ENCODE data around the gene GKN2. TPM values are rescaled to one million over a fixed set of nuclear protein-coding genes. Genes with fewer than 3 reads are reported as not detected.

Gene GKN2
- total RNA-seq, result not detected in 2 replicates

GRCh38 chr2:68952887-68953521, at the start of gene GKN2:
TSS of gene GKN2 (minus strand) at chr2:68952893. CDS start at chr2:68952861, 32 bp downstream.
- no peak for DNase-seq (ENCODE audit: low read depth)

GRCh38 chr2:69001879-69002278, 49.2 kb upstream of the GKN2 start:
- no peak for DNase-seq (ENCODE audit: low read depth)

GRCh38 chr2:68997401-68997800, 44.7 kb upstream of the GKN2 start:
- no peak for DNase-seq (ENCODE audit: low read depth)

GRCh38 chr2:68995916-68996315, 43.2 kb upstream of the GKN2 start:
- DNase-seq (ENCODE audit: low read depth), result no peak

- no peak for DNase-seq (ENCODE audit: low read depth)
Observed at GRCh38 chr2:68994864-68995263, 42.2 kb upstream of the GKN2 start.

- no peak for DNase-seq (ENCODE audit: low read depth)
Observed at GRCh38 chr2:68993660-68994059, 41.0 kb upstream of the GKN2 start.

- DNase-seq (ENCODE audit: low read depth), result no peak
Observed at GRCh38 chr2:68992933-68993332, 40.2 kb upstream of the GKN2 start.

- no peak for DNase-seq (ENCODE audit: low read depth)
Observed at GRCh38 chr2:68992341-68992740, 39.6 kb upstream of the GKN2 start.

GRCh38 chr2:68989035-68989434, 36.3 kb upstream of the GKN2 start:
- DNase-seq (ENCODE audit: low read depth), result no peak

- no peak for DNase-seq (ENCODE audit: low read depth)
Observed at GRCh38 chr2:68987021-68987503, 34.4 kb upstream of the GKN2 start.

GRCh38 chr2:68980956-68981355, 28.3 kb upstream of the GKN2 start:
- DNase-seq (ENCODE audit: low read depth), result no peak

GRCh38 chr2:68978098-68978497, 25.4 kb upstream of the GKN2 start:
- DNase-seq (ENCODE audit: low read depth), result no peak

GRCh38 chr2:68977453-68977852, 24.8 kb upstream of the GKN2 start:
- no peak for DNase-seq (ENCODE audit: low read depth)

GRCh38 chr2:68975844-68976243, 23.2 kb upstream of the GKN2 start:
- no peak for DNase-seq (ENCODE audit: low read depth)

- DNase-seq (ENCODE audit: low read depth), result no peak
Observed at GRCh38 chr2:68974946-68975665, 22.4 kb upstream of the GKN2 start.

GRCh38 chr2:68974251-68974650, 21.6 kb upstream of the GKN2 start, which contains the start of gene GKN1:
TSS of gene GKN1 (plus strand) at chr2:68974636. CDS start at chr2:68974678, 42 bp downstream.
- peak; percentile 6 for DNase-seq (ENCODE audit: low read depth)

GRCh38 chr2:68971591-68972231, 19.0 kb upstream of the GKN2 start:
- DNase-seq (ENCODE audit: low read depth), result peak; percentile 82

- DNase-seq (ENCODE audit: low read depth), result no peak
Observed at GRCh38 chr2:68970566-68971265, 18.0 kb upstream of the GKN2 start.

GRCh38 chr2:68969736-68970490, 17.2 kb upstream of the GKN2 start:
- DNase-seq (ENCODE audit: low read depth), result no peak

GRCh38 chr2:68968221-68968620, 15.5 kb upstream of the GKN2 start:
- DNase-seq (ENCODE audit: low read depth), result no peak

GRCh38 chr2:68964282-68964681, 11.6 kb upstream of the GKN2 start:
- DNase-seq (ENCODE audit: low read depth), result no peak

Data from renal cortical epithelial cell (primary cell).